GM03348 (cell line): Measurements from ENCODE around the gene PFN1.

Source experiments
- DNase-seq: peaks from one replicate; pipeline ENCODE4 v3.0.0; 2012; ENCODE audit warnings: low spot score

Gene PFN1

GRCh38 chr17:4967539-4968485 is 19.5 kb upstream of the PFN1 start, which contains the start of gene SPAG7:
SPAG7 (minus strand) TSS chr17:4967817; CDS start chr17:4967804, 13 bp downstream.
- DNase-seq = peak; percentile 97

DNA sequence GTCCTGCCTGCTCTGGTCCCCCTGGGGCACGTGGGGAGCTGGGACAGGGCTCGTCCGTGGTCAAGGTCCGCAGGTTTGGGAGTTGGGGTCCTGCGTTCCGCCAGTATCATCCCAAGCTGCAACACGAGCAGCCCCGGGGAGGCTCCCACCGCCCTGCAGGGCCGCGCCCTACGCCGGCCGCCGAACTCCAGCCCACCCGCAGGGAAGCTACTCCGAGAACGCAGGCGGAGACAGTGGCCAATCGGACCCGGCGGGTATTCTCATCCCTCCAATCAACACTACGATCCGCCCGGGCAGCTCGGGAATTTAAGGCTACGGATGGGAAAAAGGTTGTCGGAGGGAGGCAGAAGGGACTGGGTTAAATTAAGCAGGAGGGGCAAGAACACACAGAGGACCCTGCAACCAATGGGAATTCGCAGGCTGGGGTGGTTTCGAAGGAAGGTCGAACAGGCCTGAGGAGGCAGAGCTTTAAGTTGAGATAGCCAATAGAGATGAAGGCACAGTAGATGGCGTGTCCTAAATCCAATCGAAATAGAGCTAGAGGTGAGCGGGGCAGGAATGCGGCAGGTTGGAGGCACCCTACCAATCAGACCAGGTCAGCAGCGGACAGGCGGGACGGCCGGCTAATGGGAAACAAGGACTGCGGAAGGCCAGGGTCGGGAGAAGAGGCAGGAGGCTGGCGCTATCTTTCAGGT is 18.7 kb upstream of the PFN1 start:
- DNase-seq = peak; percentile 98

DNA sequence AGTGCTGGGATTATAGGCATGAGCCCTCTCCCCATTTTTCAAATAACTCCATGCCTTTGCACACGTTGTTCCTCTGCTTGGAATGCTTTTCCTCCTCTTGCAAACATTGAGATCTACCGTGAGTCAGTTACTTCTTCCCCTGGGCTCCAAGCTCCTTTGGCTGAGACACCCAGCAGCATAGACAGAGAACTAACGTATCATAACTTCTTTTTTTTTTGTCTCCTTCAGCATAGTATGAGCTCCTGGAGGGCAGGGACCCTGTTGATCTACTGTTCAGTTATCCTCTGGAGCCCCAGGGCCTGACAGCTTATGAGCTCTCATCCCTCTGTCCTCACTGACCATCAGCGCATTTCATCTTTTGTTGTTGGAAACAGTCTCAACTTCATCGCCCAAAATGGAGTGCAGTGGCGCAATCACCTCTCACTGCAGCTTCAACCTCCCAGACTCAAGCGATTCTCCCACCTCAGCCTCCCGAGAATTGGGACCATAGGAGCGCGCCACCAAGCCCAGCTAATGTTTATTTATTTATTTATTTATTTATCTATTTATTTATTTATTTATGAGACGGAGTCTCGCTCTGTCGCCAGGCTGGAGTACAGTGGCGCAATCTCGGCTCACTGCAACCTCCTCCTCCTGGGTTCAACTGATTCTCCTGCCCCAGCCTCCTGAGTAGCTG is 17.1 kb upstream of the PFN1 start:
- DNase-seq = no peak

DNA sequence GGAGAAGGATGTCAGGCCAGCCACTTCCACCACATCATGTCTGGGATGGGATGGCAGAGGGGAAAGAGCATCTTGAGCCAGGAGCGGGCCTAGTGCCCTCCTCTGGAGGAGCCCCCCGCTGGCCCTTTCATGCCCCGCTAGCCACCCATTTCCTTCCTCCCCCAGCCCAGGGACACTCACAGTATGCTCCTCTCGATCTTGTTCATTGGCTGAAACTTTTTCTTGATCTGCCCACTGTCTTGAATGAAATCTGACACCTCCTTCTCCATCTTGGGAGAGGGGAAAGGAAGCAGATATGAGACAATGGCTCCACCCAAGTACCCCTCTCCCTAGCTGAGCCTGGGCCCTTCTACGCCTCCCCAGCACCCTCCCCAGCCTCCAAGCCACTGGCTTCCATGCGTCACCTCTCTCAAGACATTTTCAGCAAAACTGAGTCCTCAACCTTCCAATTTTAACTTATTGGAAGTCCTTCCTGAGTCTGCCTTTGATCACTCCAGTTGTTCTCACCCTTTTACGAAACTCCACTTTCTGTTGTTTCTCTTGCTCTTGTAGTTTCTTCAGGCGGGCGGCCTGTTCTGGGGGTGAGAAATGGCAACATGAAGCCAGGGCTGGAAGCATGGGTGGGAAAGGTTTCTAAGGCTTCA is 12.1 kb upstream of the PFN1 start:
- DNase-seq = no peak

DNA sequence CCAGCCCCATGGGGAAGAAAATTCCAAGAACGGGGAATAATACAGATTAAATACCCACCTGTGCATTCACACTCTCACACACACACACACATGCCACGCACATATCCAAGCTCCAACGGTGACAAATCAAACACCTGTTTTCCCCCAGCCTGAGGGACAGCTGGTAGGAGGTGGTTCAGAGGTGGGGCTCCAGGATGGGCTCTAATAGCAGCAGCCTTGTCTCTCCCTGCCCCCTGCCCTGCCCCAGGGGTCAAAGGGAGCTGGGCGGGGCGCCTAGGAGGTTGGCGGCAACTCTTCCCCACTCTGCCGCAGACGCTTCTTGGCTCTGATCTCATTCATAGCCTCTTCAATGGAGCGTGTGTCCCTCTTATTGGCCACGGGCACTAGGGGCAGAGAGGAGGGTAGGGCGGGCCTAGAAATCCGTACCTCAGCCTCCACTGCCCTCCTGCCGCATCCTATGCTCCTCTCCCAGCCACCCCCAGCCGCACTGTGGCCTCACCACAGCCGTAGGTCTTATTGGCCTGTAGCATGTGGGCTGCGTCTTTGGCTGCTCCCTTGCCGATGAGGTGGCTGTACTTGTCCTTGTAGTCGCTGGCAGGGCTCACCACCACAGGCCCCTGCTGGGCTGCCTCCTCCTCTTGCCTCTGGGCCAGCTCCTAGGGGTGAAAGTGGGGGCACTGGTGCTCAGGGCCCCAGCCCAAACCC is 11.1 kb upstream of the PFN1 start:
- no peak for DNase-seq

- DNase-seq = no peak
Measured at GRCh38 chr17:4958102-4958501, 9.8 kb upstream of the PFN1 start.

DNA sequence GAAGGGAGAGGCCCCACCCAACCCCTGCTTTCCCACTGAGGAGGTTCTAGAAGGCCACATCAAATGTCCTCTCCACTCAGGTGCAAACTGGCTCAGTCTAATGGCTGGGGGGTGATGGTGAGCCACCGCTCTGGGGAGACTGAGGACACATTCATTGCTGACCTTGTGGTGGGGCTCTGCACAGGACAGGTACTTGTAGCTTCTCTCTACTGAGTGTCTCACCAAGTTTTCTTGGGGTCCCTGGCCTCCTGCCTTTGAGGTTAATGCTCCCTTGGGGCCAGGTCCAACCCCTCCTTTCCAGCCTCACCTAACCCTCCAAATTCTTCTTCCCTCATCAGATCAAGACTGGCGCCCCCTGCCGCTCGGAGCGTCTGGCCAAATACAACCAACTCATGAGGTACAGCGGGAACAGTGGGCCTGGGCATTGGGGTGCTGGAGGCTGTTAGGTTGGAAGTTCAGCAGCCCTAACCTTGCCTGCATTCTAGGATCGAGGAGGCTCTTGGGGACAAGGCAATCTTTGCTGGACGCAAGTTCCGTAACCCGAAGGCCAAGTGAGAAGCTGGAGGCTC is 8.2 kb upstream of the PFN1 start:
- no peak for DNase-seq

- DNase-seq = no peak
Measured at GRCh38 chr17:4955091-4955490, 6.8 kb upstream of the PFN1 start.

DNA sequence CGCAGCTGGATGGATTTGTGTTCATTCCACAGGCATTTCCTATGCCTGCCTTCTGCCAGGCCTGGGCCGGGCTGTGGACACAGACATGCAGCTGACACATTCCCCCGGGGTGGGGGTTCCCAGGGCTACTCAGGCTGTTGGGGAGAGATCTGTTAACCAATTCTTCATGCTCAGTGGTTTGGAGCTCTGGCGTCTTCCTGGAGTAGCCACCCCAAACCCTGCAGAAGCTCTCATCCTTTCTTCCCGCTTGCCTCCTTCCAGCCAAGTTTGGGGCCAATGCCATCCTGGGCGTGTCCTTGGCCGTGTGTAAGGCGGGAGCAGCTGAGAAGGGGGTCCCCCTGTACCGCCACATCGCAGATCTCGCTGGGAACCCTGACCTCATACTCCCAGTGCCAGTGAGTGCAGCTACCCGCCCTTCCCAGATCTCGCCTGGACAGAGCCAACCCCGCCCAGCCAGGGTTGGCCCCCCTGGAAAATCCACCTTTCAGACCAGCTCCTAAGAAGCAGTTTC is 5.2 kb upstream of the PFN1 start:
- peak; percentile 81 for DNase-seq

DNA sequence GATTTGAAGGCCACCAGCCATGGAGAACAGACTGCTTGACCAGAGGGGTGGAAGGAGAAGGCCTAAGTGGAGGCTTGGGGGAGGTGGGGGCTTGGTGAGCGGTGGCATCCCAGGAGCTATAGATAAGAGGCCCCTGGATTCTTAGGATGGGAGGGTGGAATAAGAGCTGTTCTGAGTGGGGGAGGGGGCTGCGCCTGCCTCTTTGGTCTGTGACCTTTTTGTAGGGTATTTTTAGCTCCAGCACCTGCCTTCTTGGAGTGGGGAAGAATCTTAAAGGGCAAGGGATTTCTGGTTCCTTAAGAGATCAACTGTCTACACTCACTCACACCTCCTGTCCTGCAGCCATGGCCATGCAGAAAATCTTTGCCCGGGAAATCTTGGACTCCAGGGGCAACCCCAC is 3.2 kb upstream of the PFN1 start:
- no peak for DNase-seq

- no peak for DNase-seq
Measured at GRCh38 chr17:4950746-4951204, 2.4 kb upstream of the PFN1 start, which contains the start of gene ENO3. ENO3 (plus strand) TSS chr17:4951119; CDS start chr17:4951830, 711 bp downstream.

DNA sequence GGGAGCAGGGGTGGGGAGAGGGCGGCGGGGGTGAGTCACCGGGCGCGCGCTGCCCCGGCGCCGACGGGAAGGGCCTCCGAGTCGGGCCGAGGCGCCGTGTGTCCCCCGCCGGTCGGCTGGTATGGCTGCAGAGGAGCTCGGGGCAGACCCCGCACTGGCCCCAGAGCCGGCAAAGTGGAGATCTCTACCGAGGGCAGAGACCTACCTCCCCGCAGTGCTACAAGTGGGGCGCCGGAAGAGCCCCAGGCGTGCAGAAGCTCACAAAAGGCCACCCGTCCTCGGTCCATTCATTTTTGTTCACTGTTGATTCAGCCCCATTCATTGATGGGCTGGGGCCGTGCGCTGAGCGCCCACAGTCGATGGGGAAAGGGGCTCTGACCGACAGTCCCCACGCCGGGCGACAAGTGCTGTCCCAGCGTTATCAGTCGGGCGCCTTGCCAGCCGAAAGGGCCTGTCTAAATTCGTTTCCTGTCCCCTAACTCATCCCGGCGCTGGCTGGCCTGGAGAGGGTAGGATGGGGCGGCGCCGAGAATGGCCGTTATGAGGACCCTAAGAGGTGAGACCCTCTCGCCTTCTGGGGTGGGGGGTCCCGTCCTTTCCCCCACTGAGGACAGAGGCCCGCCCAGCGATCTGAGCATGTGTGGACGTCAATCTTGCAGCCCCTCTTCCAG is 1.9 kb upstream of the PFN1 start:
- no peak for DNase-seq

DNA sequence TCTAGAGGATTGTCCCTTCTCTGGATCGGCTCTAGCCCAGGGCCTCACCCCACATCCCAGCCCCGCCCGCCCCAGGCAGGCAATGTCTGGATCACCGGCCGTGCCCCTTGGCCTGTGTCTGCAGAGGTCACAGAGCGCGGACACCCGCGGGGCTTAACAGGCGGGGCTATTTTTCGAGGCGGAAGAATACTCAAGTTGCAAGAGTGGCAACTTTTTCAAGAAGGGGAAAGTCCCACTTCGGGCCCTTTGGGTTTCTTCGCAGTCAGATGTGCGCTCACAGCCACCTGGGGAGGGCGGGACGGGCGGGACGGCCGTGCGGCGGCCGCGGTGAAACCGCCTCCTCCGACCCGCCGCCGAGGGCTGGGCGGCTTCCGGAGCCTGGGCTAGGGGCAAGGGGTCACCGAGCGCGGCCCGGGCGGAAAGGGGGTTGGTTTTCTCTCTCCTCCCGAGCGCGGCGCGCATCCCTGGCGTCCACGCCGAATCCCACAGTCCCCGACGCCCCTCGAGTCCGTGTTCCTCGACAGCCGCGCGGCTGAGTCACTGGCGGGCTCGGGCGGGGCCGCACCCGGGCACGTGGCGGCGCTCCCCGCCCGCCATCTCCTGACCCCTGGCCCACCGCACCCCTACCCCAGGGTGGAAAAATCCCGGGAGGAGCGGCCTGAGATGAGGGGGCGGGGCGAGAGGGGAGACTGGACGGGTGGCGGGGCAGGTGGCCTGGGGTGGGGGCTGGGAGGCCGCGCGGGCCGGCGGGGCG is 1.2 kb upstream of the PFN1 start:
- DNase-seq = peak; percentile 84

- peak; percentile 98 for DNase-seq
Measured at GRCh38 chr17:4948931-4949320, 596 bp upstream of the PFN1 start.

DNA sequence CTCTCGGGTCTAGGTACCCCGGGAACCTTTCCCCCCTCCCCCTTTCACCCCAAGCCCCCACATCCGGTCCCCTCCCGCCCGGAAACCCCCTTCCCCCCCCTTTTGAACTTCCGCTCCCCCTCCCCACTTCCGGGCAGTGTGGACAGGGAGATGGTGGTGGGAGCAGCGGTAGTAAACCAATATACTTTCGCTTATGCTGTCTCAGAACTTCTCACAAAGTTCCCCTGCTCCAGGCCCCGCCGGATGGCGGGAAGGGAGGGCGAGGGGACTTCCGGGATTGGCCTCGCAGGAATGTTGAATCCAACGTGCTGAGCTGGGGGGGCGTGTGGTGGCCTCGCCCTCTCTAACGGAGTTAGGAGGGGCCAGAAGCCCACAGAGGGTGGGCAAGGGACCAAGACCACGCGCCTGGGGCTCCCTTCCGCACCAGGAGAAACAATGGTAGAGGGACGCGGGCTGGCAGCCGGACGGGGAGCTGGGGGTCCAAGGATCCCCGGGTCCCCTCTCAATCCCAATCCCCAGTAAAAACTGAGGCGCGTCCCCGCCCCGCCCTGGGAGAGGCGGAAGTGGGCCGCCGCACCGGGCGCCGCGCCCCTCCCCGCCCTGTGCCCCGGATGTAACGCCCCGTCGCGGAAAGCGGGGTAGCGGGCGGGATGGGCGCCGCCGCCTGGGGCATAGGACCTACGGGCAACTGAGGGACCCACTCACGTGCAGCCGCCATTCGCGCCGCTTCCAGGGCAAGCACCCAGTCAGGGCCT is 742 bp downstream of the PFN1 start:
- DNase-seq = peak; percentile 78

DNA sequence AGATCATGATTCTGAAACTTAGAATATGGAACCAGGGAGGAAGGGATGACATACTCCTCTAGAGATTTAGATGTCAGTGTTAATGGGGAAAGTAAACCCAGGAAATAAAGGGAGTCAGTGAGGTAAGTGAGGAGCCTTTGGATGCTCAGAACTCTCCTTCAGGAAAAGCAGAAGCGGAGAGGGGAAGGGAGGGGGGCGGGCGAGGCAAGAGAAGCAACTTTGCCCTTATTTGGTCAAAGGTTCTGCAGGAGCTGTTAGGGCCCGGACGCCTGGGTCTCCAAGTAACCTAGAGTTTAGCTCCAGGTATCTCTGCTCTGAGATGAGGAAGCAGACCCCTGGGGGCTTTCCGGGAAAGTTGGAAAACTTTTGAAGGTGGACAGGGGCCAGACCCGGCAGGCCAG is 1.3 kb downstream of the PFN1 start:
- no peak for DNase-seq

GRCh38 chr17:4946312-4946976 is 1.9 kb downstream of the PFN1 start:
- DNase-seq = no peak

GRCh38 chr17:4945944-4946280 is 2.4 kb downstream of the PFN1 start:
- DNase-seq = no peak
